CD4-positive, alpha-beta T cell (primary cell): Measurements from ENCODE around the gene XNDC1N. TPM values are rescaled to one million over a fixed set of nuclear protein-coding genes. Genes with fewer than 3 reads are reported as not detected.

Experiments
- ATAC-seq: fragments of 200-7000 bp; cut with Tn5 transposase; one replicate; pipeline ENCODE4 v1.10.0; 2022; ENCODE audit warnings: mild to moderate bottlenecking; ENCODE audit not compliant: poor library complexity
- CTCF ChIA-PET: fragments of 350-600 bp; sonication (Branson Sonifier 250); formaldehyde crosslinking; loops from one replicate; lab custom pipeline; 2021; ENCODE audit warnings: antibody characterized with exemption, inconsistent platforms; lab: Charles Lee
- POLR2A ChIA-PET: fragments of 350-600 bp; sonication (Branson Sonifier 250); formaldehyde crosslinking; loops from one replicate; lab custom pipeline; 2021; ENCODE audit warnings: antibody characterized with exemption, inconsistent platforms; lab: Charles Lee
- DNase-seq, 14 experiments: peaks; one replicate each; pipeline ENCODE4 v3.0.0-alpha.2; 2013 to 2020; ENCODE audit warnings: mixed read lengths in 2 of 14
- H3K27ac ChIP-seq, 2 donors: one replicate each; pipeline versions ENCODE4 v1.5.1 to v1.7.0; 2013; ENCODE audit warnings: low read length in 2 of 2, low read depth in 1 of 2, mild to moderate bottlenecking in 1 of 2
- H3K27me3 ChIP-seq, 2 experiments: 1 replicate in 1 of 2; 2 replicates in 1 of 2; pipeline versions ENCODE4 v1.6.1 to v1.7.0; 2013; ENCODE audit warnings: low read length in 2 of 2, control low read depth in 1 of 2, mild to moderate bottlenecking in 1 of 2, moderate library complexity in 1 of 2; ENCODE audit not compliant: insufficient read depth in 2 of 2, control insufficient read depth in 1 of 2
- H3K36me3 ChIP-seq: one replicate; pipeline ENCODE4 v1.6.1; 2013; ENCODE audit warnings: low read length, control low read depth; ENCODE audit not compliant: insufficient read depth
- H3K4me1 ChIP-seq: one replicate; pipeline ENCODE4 v1.6.1; 2013; ENCODE audit warnings: low read length, control low read depth; ENCODE audit not compliant: insufficient read depth
- H3K4me3 ChIP-seq: one replicate; pipeline ENCODE4 v1.5.1; 2013; ENCODE audit warnings: mild to moderate bottlenecking, low read length, moderate library complexity
- H3K9me3 ChIP-seq, 2 experiments: 1 replicate in 1 of 2; 2 replicates in 1 of 2; pipeline versions ENCODE4 v1.6.1 to v1.7.0; 2013; ENCODE audit warnings: low read length in 2 of 2, mild to moderate bottlenecking in 2 of 2, control low read depth in 1 of 2, moderate library complexity in 1 of 2; ENCODE audit not compliant: control insufficient read depth in 1 of 2, insufficient read depth in 1 of 2
- H3K27ac Mint-ChIP-seq: one replicate; pipeline ENCODE4 v1.8.0; 2020; ENCODE audit warnings: mixed read lengths
- H3K27me3 Mint-ChIP-seq: one replicate; pipeline ENCODE4 v1.8.0; 2021; ENCODE audit warnings: mixed read lengths
- H3K36me3 Mint-ChIP-seq: one replicate; pipeline ENCODE4 v1.8.0; 2021; ENCODE audit warnings: low read depth, mixed read lengths
- H3K4me1 Mint-ChIP-seq: one replicate; pipeline ENCODE4 v1.8.0; 2021; ENCODE audit warnings: low read depth, mixed read lengths
- H3K4me3 Mint-ChIP-seq: one replicate; pipeline ENCODE4 v1.8.0; 2020; ENCODE audit warnings: mild to moderate bottlenecking, mixed read lengths
- H3K9me3 Mint-ChIP-seq: one replicate; pipeline ENCODE4 v1.8.0; 2020; ENCODE audit warnings: mixed read lengths
- CTCF ChIP-seq: fragments of 200-600 bp; IDR thresholded peaks from one replicate; pipeline ENCODE4 v1.8.0; 2022; ENCODE audit warnings: antibody characterized with exemption, mild to moderate bottlenecking
- intact Hi-C, 2 experiments: fragments of 100-400 bp; cut with DNase I in 1 of 2; cut with micrococcal nuclease in 1 of 2; formaldehyde crosslinking; loops; one replicate each; pipeline versions ENCODE4 v1.15.1 to v1.9.0; 2023 to 2025; cut with DNase I, micrococcal nuclease
- polyA plus RNA-seq, 2 donors: library from polyadenylated mRNA; unstranded; fragments of 120-200 nt; gene quantifications; one replicate each; pipeline ENCODE4 v1.2.1, GENCODE V29; 2013
- total RNA-seq, 174 experiments: library from RNA in 2 of 174; stranded (reverse) in 2 of 174; gene quantifications; one replicate each; pipeline ENCODE4 v1.2.3 and lab custom pipeline; 2021 to 2026

XNDC1N gene, protein sequence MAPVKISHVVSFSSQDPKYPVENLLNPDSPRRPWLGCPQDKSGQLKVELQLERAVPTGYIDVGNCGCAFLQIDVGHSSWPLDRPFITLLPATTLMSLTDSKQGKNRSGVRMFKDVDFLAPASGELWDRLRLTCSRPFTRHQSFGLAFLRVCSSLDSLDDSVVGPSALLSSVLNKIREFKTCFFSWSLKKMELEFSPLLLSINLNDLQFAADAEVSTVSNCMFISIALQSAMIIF
- 10 to 100 TPM; 14.9 to 15.7 TPM for total RNA-seq
- polyA plus RNA-seq (2013, experiment 1 of 2) = 4.9 TPM
- polyA plus RNA-seq (2013, experiment 2 of 2) = 6.0 TPM
- 2.1 to 19.9 (median 6.4) reads per million in 172 experiments for total RNA-seq (lab: John Stamatoyannopoulos, UW)

DNA sequence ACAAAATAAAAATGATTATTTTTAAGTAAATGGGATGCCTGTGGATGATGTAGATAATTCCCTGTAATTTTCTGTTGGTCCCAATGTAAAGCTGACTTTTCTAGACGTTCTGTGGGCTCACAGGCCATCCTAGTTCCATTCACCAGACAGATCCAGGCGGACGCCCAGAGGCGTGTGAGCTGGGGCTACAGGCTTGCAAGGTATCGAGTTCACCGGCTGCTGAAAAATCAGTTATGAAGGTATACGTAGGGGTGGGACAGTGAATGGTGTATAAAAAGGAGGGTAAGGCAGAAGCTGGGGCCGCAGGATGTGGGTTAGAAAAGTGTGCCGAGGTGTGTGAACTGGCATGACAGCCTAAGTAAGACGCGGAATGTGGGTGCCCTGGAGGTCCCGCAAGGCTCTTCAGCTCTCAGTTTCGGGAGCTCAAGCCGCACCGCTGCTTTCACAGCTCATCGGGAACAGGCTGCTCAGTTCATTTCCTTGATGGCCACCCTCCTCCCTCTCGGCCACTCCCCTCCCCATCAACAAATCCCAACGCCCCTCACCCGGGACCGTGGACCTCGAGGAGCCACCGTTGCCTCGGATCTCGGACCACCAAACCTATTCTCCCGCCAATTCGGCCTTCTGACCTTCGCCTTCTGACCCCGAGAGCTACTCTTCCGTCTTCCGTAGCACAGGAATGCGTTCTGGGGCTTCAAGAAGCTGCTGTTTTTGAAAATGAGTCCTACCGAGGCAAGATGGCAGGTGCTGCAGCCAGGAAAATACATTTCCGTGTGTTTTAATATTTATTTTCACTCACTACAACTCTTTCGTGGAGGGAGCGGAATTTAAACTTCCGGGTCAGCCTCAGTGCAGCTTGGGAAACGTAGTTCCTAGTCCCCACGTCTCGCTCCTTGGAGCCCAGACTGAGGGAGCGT, at the start of gene XNDC1N:
TSS of gene XNDC1N (minus strand) at position 775 of the 917 bp plus-strand sequence. CDS start 5,241 bp downstream, outside the sequence.
- ATAC-seq = peak; percentile 81
- Mint-ChIP-seq H3K27ac (peak within 1 kb of the TSS; percentile 93), H3K27me3 (no peaks in the 10 kb centered on the region), H3K9me3 (no peaks in the 10 kb centered on the region), H3K4me1 (peaks cover 53% of the 10 kb centered on the region), H3K4me3 (peak within 1 kb of the TSS; percentile 96), H3K36me3 (peaks cover 20% of the 10 kb centered on the region)
- no peak for TF ChIP-seq CTCF
- H3K27ac ChIP-seq = peak within 1 kb of the TSS; percentile 92 to 95
- POLR2A ChIA-PET = interaction anchor here (1.0 to 2.7 kb wide), 15 partner anchors 8 to 1670 kb away, joined by 3 to 29 read pairs (median 4); partner anchors contain the start of genes ANAPC15, FAM168A and INPPL1
- CTCF ChIA-PET = interaction anchor here (0.7 to 2.0 kb wide), 8 partner anchors 11 to 506 kb away, joined by 3 to 6 read pairs (median 4); partner anchors contain the start of gene CLPB
- H3K36me3 ChIP-seq = peaks cover 9% of the 10 kb centered on the region
- intact Hi-C loops = loop anchor here (1.0 to 10.0 kb wide), 8 partner anchors 126 to 887 kb away; partner anchors contain the start of genes ANAPC15 (in 2 of the 2), ATG16L2 (in 1 of the 2), DHCR7 (in 1 of the 2) and TOMT (in 1 of the 2)
- no peaks in the 10 kb centered on the region for H3K27me3 ChIP-seq
- H3K4me1 ChIP-seq = peaks cover 32% of the 10 kb centered on the region
- peak within 1 kb of the TSS; percentile 79 for H3K4me3 ChIP-seq
- H3K9me3 ChIP-seq = no peaks in the 10 kb centered on the region
- peak in 12 of 14 experiments; percentile 30 to 92 (median 56) for DNase-seq

- H3K4me3 Mint-ChIP-seq = no peak overlapping the region
- POLR2A ChIA-PET = no interaction called here
- no peaks in the 10 kb centered on the region for H3K4me1 Mint-ChIP-seq
- DNase-seq (peak; percentile 20 to 75 (median 40)), ATAC-seq (peak; percentile 62)
- no peaks in the 10 kb centered on the region for H3K27me3 Mint-ChIP-seq
- H3K36me3 Mint-ChIP-seq = peaks cover 40% of the 10 kb centered on the region
- Histone ChIP-seq H3K9me3 (no peaks in the 10 kb centered on the region), H3K36me3 (peaks cover 9% of the 10 kb centered on the region), H3K4me1 (no peaks in the 10 kb centered on the region), H3K27me3 (no peaks in the 10 kb centered on the region), H3K27ac (no peak overlapping the region), H3K4me3 (no peak overlapping the region)
- CTCF ChIA-PET = interaction anchor here (0.7 to 2.2 kb wide), 7 partner anchors 9 to 166 kb away, joined by 3 to 7 read pairs (median 4); no protein-coding TSS in a partner anchor
- H3K9me3 Mint-ChIP-seq = no peaks in the 10 kb centered on the region
- TF ChIP-seq CTCF = peak; percentile 72
- intact Hi-C loops = loop anchor here (1.0 to 5.0 kb wide), 5 partner anchors 113 to 454 kb away; partner anchors contain the start of gene CLPB (in 2 of the 2)
- H3K27ac Mint-ChIP-seq = no peak overlapping the region
These were observed 49.5 kb upstream of the XNDC1N start for GRCh38 chr11:71977743-71978418.
